Mesenchymal stem cell (in vitro differentiated cells and primary cell): ENCODE results near the gene ROPN1L.

Experiments used
- DNase-seq: peaks from one replicate; pipeline ENCODE4 v3.0.0-alpha.2; 2013
- H2AFZ ChIP-seq: one replicate; pipeline ENCODE4 v1.6.1; 2013; ENCODE audit warnings: low read depth, mild to moderate bottlenecking, control low read depth, inconsistent platforms, low read length, moderate library complexity
- H2AK5ac ChIP-seq: 2 replicates; pipeline ENCODE4 v1.6.1; 2013; ENCODE audit warnings: low read length, moderate library complexity, mild to moderate bottlenecking, inconsistent platforms; ENCODE audit not compliant: severe bottlenecking
- H2BK120ac ChIP-seq: one replicate; pipeline ENCODE4 v1.6.1; 2013; ENCODE audit warnings: low read depth, mild to moderate bottlenecking, inconsistent platforms, low read length, moderate library complexity
- H2BK12ac ChIP-seq, 2 experiments: one replicate each; pipeline ENCODE4 v1.6.1; 2013; ENCODE audit warnings: inconsistent platforms in 2 of 2, low read length in 2 of 2, mild to moderate bottlenecking in 2 of 2, moderate library complexity in 2 of 2, control low read depth in 1 of 2
- H2BK15ac ChIP-seq: one replicate; pipeline ENCODE4 v1.6.1; 2013; ENCODE audit warnings: mild to moderate bottlenecking, low read depth, inconsistent platforms; ENCODE audit not compliant: poor library complexity, severe bottlenecking
- H2BK5ac ChIP-seq: 2 replicates; pipeline ENCODE4 v1.6.1; 2013; ENCODE audit warnings: low read depth, mild to moderate bottlenecking, low read length, control low read depth, inconsistent platforms; ENCODE audit not compliant: poor library complexity, severe bottlenecking
- H3K14ac ChIP-seq, 2 experiments: one replicate each; pipeline ENCODE4 v1.6.1; 2013; ENCODE audit warnings: inconsistent platforms in 2 of 2, low read length in 2 of 2, control low read depth in 1 of 2, mild to moderate bottlenecking in 1 of 2, moderate library complexity in 1 of 2
- H3K18ac ChIP-seq, 2 experiments: one replicate each; pipeline ENCODE4 v1.6.1; 2013; ENCODE audit warnings: inconsistent platforms in 2 of 2, low read length in 2 of 2, control low read depth in 1 of 2, low read depth in 1 of 2, mild to moderate bottlenecking in 1 of 2
- H3K23ac ChIP-seq, 2 experiments: one replicate each; pipeline ENCODE4 v1.6.1; 2013; ENCODE audit warnings: inconsistent platforms in 2 of 2, low read length in 2 of 2, mild to moderate bottlenecking in 2 of 2, moderate library complexity in 2 of 2, control low read depth in 1 of 2
- H3K27ac ChIP-seq: 2 replicates; pipeline ENCODE4 v1.5.1; 2013; ENCODE audit warnings: mild to moderate bottlenecking, moderate library complexity, low read length, control low read depth, inconsistent platforms; ENCODE audit not compliant: poor library complexity, severe bottlenecking
- H3K27me3 ChIP-seq, 2 experiments: 2 replicates each; pipeline versions ENCODE4 v1.6.1 to v1.7.0; 2013; ENCODE audit warnings: low read length in 2 of 2, mild to moderate bottlenecking in 2 of 2, moderate library complexity in 2 of 2, control low read depth in 1 of 2, inconsistent platforms in 1 of 2; ENCODE audit not compliant: control insufficient read depth in 1 of 2, insufficient read depth in 1 of 2
- H3K36me3 ChIP-seq, 2 experiments: 2 replicates each; pipeline versions ENCODE4 v1.6.1 to v1.7.0; 2013; ENCODE audit warnings: low read length in 2 of 2, control low read depth in 1 of 2, inconsistent platforms in 1 of 2, low read depth in 1 of 2, mild to moderate bottlenecking in 1 of 2; ENCODE audit not compliant: insufficient read depth in 2 of 2, control insufficient read depth in 1 of 2
- H3K4ac ChIP-seq, 2 experiments: one replicate each; pipeline ENCODE4 v1.6.1; 2013; ENCODE audit warnings: inconsistent platforms in 2 of 2, low read length in 2 of 2, mild to moderate bottlenecking in 2 of 2, moderate library complexity in 2 of 2, control low read depth in 1 of 2, low read depth in 1 of 2
- H3K4me1 ChIP-seq: 2 replicates; pipeline ENCODE4 v1.6.1; 2013; ENCODE audit warnings: low read depth, low read length, control low read depth; ENCODE audit not compliant: control insufficient read depth, insufficient read depth
- H3K4me2 ChIP-seq: 2 replicates; pipeline ENCODE4 v1.6.1; 2013; ENCODE audit warnings: low read length, mild to moderate bottlenecking, inconsistent platforms; ENCODE audit not compliant: poor library complexity, severe bottlenecking
- H3K4me3 ChIP-seq, 2 experiments: 2 replicates each; pipeline versions ENCODE4 v1.5.1 to v1.7.0; 2013; ENCODE audit warnings: low read length in 2 of 2, mild to moderate bottlenecking in 2 of 2, control low read depth in 1 of 2, low read depth in 1 of 2; ENCODE audit not compliant: insufficient read depth in 1 of 2
- H3K79me1 ChIP-seq: replicated peaks from 2 replicates; pipeline ENCODE4 v1.6.1; 2013; ENCODE audit warnings: mild to moderate bottlenecking, control low read depth, low read length, inconsistent platforms; ENCODE audit not compliant: poor library complexity, severe bottlenecking
- H3K9ac ChIP-seq: 2 replicates; pipeline ENCODE4 v1.7.0; 2013; ENCODE audit warnings: mild to moderate bottlenecking, low read length, moderate library complexity
- H3K9me3 ChIP-seq: 2 replicates; pipeline ENCODE4 v1.7.0; 2013; ENCODE audit warnings: mild to moderate bottlenecking, low read length; ENCODE audit not compliant: control insufficient read depth
- H4K8ac ChIP-seq: one replicate; pipeline ENCODE4 v1.6.1; 2013; ENCODE audit warnings: inconsistent platforms, mild to moderate bottlenecking, low read length, moderate library complexity
- H4K91ac ChIP-seq: one replicate; pipeline ENCODE4 v1.6.1; 2013; ENCODE audit warnings: mild to moderate bottlenecking, low read length, inconsistent platforms
- WGBS: methylation state at CpG from one replicate; pipeline ENCODE4 v1.1.7; 2013; ENCODE audit warnings: mixed read lengths; 5-methylcytosine and 5-hydroxymethylcytosine counted together

Gene ROPN1L

GRCh38 chr5:10503997-10504793, 62.5 kb downstream of the ROPN1L start:
- Histone ChIP-seq H2BK15ac (no peak overlapping the region), H3K27me3 (no peaks in the 10 kb centered on the region), H2BK5ac (no peak overlapping the region), H3K18ac (no peak overlapping the region), H3K9me3 (peaks cover 2% of the 10 kb centered on the region), H3K9ac (no peak overlapping the region), H2AK5ac (no peak overlapping the region), H2BK120ac (no peak overlapping the region), H2AFZ (no peak overlapping the region), H3K4me2 (no peak overlapping the region), H3K4me1 (peaks cover 23% of the 10 kb centered on the region), H2BK12ac (no peak overlapping the region), H4K91ac (no peak overlapping the region), H3K4ac (no peak overlapping the region), H3K23ac (no peak overlapping the region), H4K8ac (no peak overlapping the region), H3K36me3 (no peaks in the 10 kb centered on the region), H3K27ac (no peak overlapping the region), H3K4me3 (no peak overlapping the region), H3K14ac (peak overlapping the region in 1 of 2 experiments; percentile 66), H3K79me1 (no peaks in the 10 kb centered on the region)
- DNase-seq: no peak
- WGBS: 60% methylated on average over 7 of the region's 8 CpGs

- 92% methylated on average over 5 of the region's 8 CpGs for WGBS
Measured at GRCh38 chr5:10505517-10506095, 63.9 kb downstream of the ROPN1L start.

GRCh38 chr5:10506535-10506934, 64.9 kb downstream of the ROPN1L start:
- H4K8ac ChIP-seq: no peak overlapping the region
- no peak overlapping the region for H2AFZ ChIP-seq
- no peak for DNase-seq
- no peak overlapping the region for H3K9ac ChIP-seq
- H3K9me3 ChIP-seq: peaks cover 4% of the 10 kb centered on the region
- H2BK120ac ChIP-seq: no peak overlapping the region
- H2BK5ac ChIP-seq: no peak overlapping the region
- H3K4ac ChIP-seq: no peak overlapping the region
- no peak overlapping the region for H3K27ac ChIP-seq
- H3K4me3 ChIP-seq: no peak overlapping the region
- no peak overlapping the region for H3K23ac ChIP-seq
- peaks cover 24% of the 10 kb centered on the region for H3K4me1 ChIP-seq
- no peaks in the 10 kb centered on the region for H3K36me3 ChIP-seq
- no peak overlapping the region for H2AK5ac ChIP-seq
- H3K27me3 ChIP-seq: no peaks in the 10 kb centered on the region
- no peaks in the 10 kb centered on the region for H3K79me1 ChIP-seq
- no peak overlapping the region for H3K4me2 ChIP-seq
- H2BK12ac ChIP-seq: no peak overlapping the region
- H3K18ac ChIP-seq: no peak overlapping the region
- H3K14ac ChIP-seq: no peak overlapping the region
- WGBS: 100% methylated on average over 2 of the region's 3 CpGs
- H2BK15ac ChIP-seq: no peak overlapping the region
- H4K91ac ChIP-seq: no peak overlapping the region

More at GRCh38 chr5:10505517-10506095, 63.9 kb downstream of the ROPN1L start:
- H3K27me3 ChIP-seq: no peaks in the 10 kb centered on the region
- no peak for DNase-seq
- no peak overlapping the region for H2BK120ac ChIP-seq
- no peak overlapping the region for H4K91ac ChIP-seq
- H3K4me2 ChIP-seq: no peak overlapping the region
- no peak overlapping the region for H2BK15ac ChIP-seq
- H2AK5ac ChIP-seq: no peak overlapping the region
- H3K4me1 ChIP-seq: peaks cover 23% of the 10 kb centered on the region
- H3K79me1 ChIP-seq: no peaks in the 10 kb centered on the region
- no peak overlapping the region for H4K8ac ChIP-seq
- no peak overlapping the region for H3K9ac ChIP-seq
- H2AFZ ChIP-seq: no peak overlapping the region
- H3K36me3 ChIP-seq: no peaks in the 10 kb centered on the region
- no peak overlapping the region for H2BK5ac ChIP-seq
- H3K27ac ChIP-seq: no peak overlapping the region
- no peak overlapping the region for H3K14ac ChIP-seq
- H2BK12ac ChIP-seq: no peak overlapping the region
- H3K4ac ChIP-seq: no peak overlapping the region
- no peak overlapping the region for H3K18ac ChIP-seq
- H3K9me3 ChIP-seq: peaks cover 4% of the 10 kb centered on the region
- no peak overlapping the region for H3K4me3 ChIP-seq
- no peak overlapping the region for H3K23ac ChIP-seq

GRCh38 chr5:10507575-10508096, 66.0 kb downstream of the ROPN1L start:
- Histone ChIP-seq H2BK120ac (no peak overlapping the region), H3K14ac (no peak overlapping the region), H4K91ac (no peak overlapping the region), H2BK15ac (no peak overlapping the region), H3K27me3 (no peaks in the 10 kb centered on the region), H3K4ac (no peak overlapping the region), H2BK5ac (no peak overlapping the region), H2AK5ac (no peak overlapping the region), H3K23ac (no peak overlapping the region), H3K4me2 (no peak overlapping the region), H3K79me1 (no peaks in the 10 kb centered on the region), H3K18ac (no peak overlapping the region), H3K9ac (no peak overlapping the region), H4K8ac (no peak overlapping the region), H2AFZ (no peak overlapping the region), H3K9me3 (peaks cover 4% of the 10 kb centered on the region), H3K4me3 (no peak overlapping the region), H3K4me1 (peaks cover 24% of the 10 kb centered on the region), H2BK12ac (no peak overlapping the region), H3K36me3 (no peaks in the 10 kb centered on the region), H3K27ac (peak overlapping the region; percentile 65)
- WGBS: 11% methylated on average over 3 of the region's 3 CpGs
- DNase-seq: peak; percentile 85
